Measurements from ENCODE around the gene GRIP1. TPM values are rescaled to one million over a fixed set of nuclear protein-coding genes. Genes with fewer than 3 reads are reported as not detected.

The GRIP1 gene
- polyA plus RNA-seq, 2 donors: 1.5 to 2.4 TPM

- Histone ChIP-seq H3K4me1 (ENCODE audit: control insufficient read depth in 2 of 2, insufficient read depth in 2 of 2, low read length in 1 of 2) (no peaks in the 10 kb centered on the region), H3K36me3 (ENCODE audit: control insufficient read depth in 2 of 2, insufficient read depth in 2 of 2, low read length in 1 of 2) (no peaks in the 10 kb centered on the region), H3K27ac (ENCODE audit: low read depth in 2 of 2, low read length in 1 of 2) (no peak overlapping the region), H3K27me3 (ENCODE audit: control insufficient read depth in 1 of 2, insufficient read depth in 2 of 2, low read length in 2 of 2) (no peaks in the 10 kb centered on the region), H3K4me3 (ENCODE audit: low read depth in 1 of 2, low read length in 2 of 2) (no peak overlapping the region), H3K9me3 (ENCODE audit: control insufficient read depth in 2 of 2, insufficient read depth in 1 of 2, low read depth in 1 of 2, low read length in 1 of 2) (no peaks in the 10 kb centered on the region)
- WGBS, 2 donors: 89% methylated on average over 2 of the region's 2 CpGs
Measured at GRCh38 chr12:66531766-66532165, 147.1 kb downstream of the GRIP1 start.

GRCh38 chr12:66529934-66530333 is 148.9 kb downstream of the GRIP1 start:
- H3K4me1 ChIP-seq (ENCODE audit: control insufficient read depth in 2 of 2, insufficient read depth in 2 of 2, low read length in 1 of 2): no peaks in the 10 kb centered on the region
- no peaks in the 10 kb centered on the region for H3K27me3 ChIP-seq (ENCODE audit: control insufficient read depth in 1 of 2, insufficient read depth in 2 of 2, low read length in 2 of 2)
- WGBS, 2 donors: 48 to 60% methylated on average over 1 of the region's 1 CpG
- no peaks in the 10 kb centered on the region for H3K36me3 ChIP-seq (ENCODE audit: control insufficient read depth in 2 of 2, insufficient read depth in 2 of 2, low read length in 1 of 2)
- no peak overlapping the region for H3K27ac ChIP-seq (ENCODE audit: low read depth in 2 of 2, low read length in 1 of 2)
- no peak overlapping the region for H3K4me3 ChIP-seq (ENCODE audit: low read depth in 1 of 2, low read length in 2 of 2)
- H3K9me3 ChIP-seq (ENCODE audit: control insufficient read depth in 2 of 2, insufficient read depth in 1 of 2, low read depth in 1 of 2, low read length in 1 of 2): no peaks in the 10 kb centered on the region

GRCh38 chr12:66516561-66516960 is 162.3 kb downstream of the GRIP1 start:
- Histone ChIP-seq H3K36me3 (ENCODE audit: control insufficient read depth in 2 of 2, insufficient read depth in 2 of 2, low read length in 1 of 2) (no peaks in the 10 kb centered on the region), H3K9me3 (ENCODE audit: control insufficient read depth in 2 of 2, insufficient read depth in 1 of 2, low read depth in 1 of 2, low read length in 1 of 2) (no peaks in the 10 kb centered on the region), H3K4me1 (ENCODE audit: control insufficient read depth in 2 of 2, insufficient read depth in 2 of 2, low read length in 1 of 2) (no peaks in the 10 kb centered on the region), H3K4me3 (ENCODE audit: low read depth in 1 of 2, low read length in 2 of 2) (no peak overlapping the region), H3K27me3 (ENCODE audit: control insufficient read depth in 1 of 2, insufficient read depth in 2 of 2, low read length in 2 of 2) (no peaks in the 10 kb centered on the region), H3K27ac (ENCODE audit: low read depth in 2 of 2, low read length in 1 of 2) (no peak overlapping the region)
- 63 to 86% methylated on average over 4 of the region's 4 CpGs for WGBS, 2 donors

- Histone ChIP-seq H3K36me3 (ENCODE audit: control insufficient read depth in 2 of 2, insufficient read depth in 2 of 2, low read length in 1 of 2) (no peaks in the 10 kb centered on the region), H3K4me3 (ENCODE audit: low read depth in 1 of 2, low read length in 2 of 2) (no peak overlapping the region), H3K4me1 (ENCODE audit: control insufficient read depth in 2 of 2, insufficient read depth in 2 of 2, low read length in 1 of 2) (no peaks in the 10 kb centered on the region), H3K27ac (ENCODE audit: low read depth in 2 of 2, low read length in 1 of 2) (no peak overlapping the region), H3K9me3 (ENCODE audit: control insufficient read depth in 2 of 2, insufficient read depth in 1 of 2, low read depth in 1 of 2, low read length in 1 of 2) (no peaks in the 10 kb centered on the region), H3K27me3 (ENCODE audit: control insufficient read depth in 1 of 2, insufficient read depth in 2 of 2, low read length in 2 of 2) (no peaks in the 10 kb centered on the region)
- 57 to 65% methylated on average over 2 of the region's 2 CpGs for WGBS, 2 donors
Measured at GRCh38 chr12:66516133-66516532, 162.7 kb downstream of the GRIP1 start.

GRCh38 chr12:66514581-66514980 is 164.3 kb downstream of the GRIP1 start:
- no peaks in the 10 kb centered on the region for H3K9me3 ChIP-seq (ENCODE audit: control insufficient read depth in 2 of 2, insufficient read depth in 1 of 2, low read depth in 1 of 2, low read length in 1 of 2)
- no peak overlapping the region for H3K27ac ChIP-seq (ENCODE audit: low read depth in 2 of 2, low read length in 1 of 2)
- H3K4me1 ChIP-seq (ENCODE audit: control insufficient read depth in 2 of 2, insufficient read depth in 2 of 2, low read length in 1 of 2): no peaks in the 10 kb centered on the region
- H3K4me3 ChIP-seq (ENCODE audit: low read depth in 1 of 2, low read length in 2 of 2): no peak overlapping the region
- H3K36me3 ChIP-seq (ENCODE audit: control insufficient read depth in 2 of 2, insufficient read depth in 2 of 2, low read length in 1 of 2): no peaks in the 10 kb centered on the region
- H3K27me3 ChIP-seq (ENCODE audit: control insufficient read depth in 1 of 2, insufficient read depth in 2 of 2, low read length in 2 of 2): no peaks in the 10 kb centered on the region
- 47 to 66% methylated on average over 2 of the region's 2 CpGs for WGBS, 2 donors

- no peaks in the 10 kb centered on the region for H3K9me3 ChIP-seq (ENCODE audit: control insufficient read depth in 2 of 2, insufficient read depth in 1 of 2, low read depth in 1 of 2, low read length in 1 of 2)
- H3K27ac ChIP-seq (ENCODE audit: low read depth in 2 of 2, low read length in 1 of 2): no peak overlapping the region
- 57 to 70% methylated on average over 2 of the region's 2 CpGs for WGBS, 2 donors
- H3K27me3 ChIP-seq (ENCODE audit: control insufficient read depth in 1 of 2, insufficient read depth in 2 of 2, low read length in 2 of 2): no peaks in the 10 kb centered on the region
- H3K36me3 ChIP-seq (ENCODE audit: control insufficient read depth in 2 of 2, insufficient read depth in 2 of 2, low read length in 1 of 2): no peaks in the 10 kb centered on the region
- no peaks in the 10 kb centered on the region for H3K4me1 ChIP-seq (ENCODE audit: control insufficient read depth in 2 of 2, insufficient read depth in 2 of 2, low read length in 1 of 2)
- no peak overlapping the region for H3K4me3 ChIP-seq (ENCODE audit: low read depth in 1 of 2, low read length in 2 of 2)
Measured at GRCh38 chr12:66508025-66508424, 170.9 kb downstream of the GRIP1 start.

GRCh38 chr12:66503746-66504145 is 175.1 kb downstream of the GRIP1 start:
- no peaks in the 10 kb centered on the region for H3K4me1 ChIP-seq (ENCODE audit: control insufficient read depth in 2 of 2, insufficient read depth in 2 of 2, low read length in 1 of 2)
- H3K4me3 ChIP-seq (ENCODE audit: low read depth in 1 of 2, low read length in 2 of 2): no peak overlapping the region
- no peaks in the 10 kb centered on the region for H3K27me3 ChIP-seq (ENCODE audit: control insufficient read depth in 1 of 2, insufficient read depth in 2 of 2, low read length in 2 of 2)
- 94 to 97% methylated on average over 1 of the region's 1 CpG for WGBS, 2 donors
- H3K9me3 ChIP-seq (ENCODE audit: control insufficient read depth in 2 of 2, insufficient read depth in 1 of 2, low read depth in 1 of 2, low read length in 1 of 2): no peaks in the 10 kb centered on the region
- no peak overlapping the region for H3K27ac ChIP-seq (ENCODE audit: low read depth in 2 of 2, low read length in 1 of 2)
- no peaks in the 10 kb centered on the region for H3K36me3 ChIP-seq (ENCODE audit: control insufficient read depth in 2 of 2, insufficient read depth in 2 of 2, low read length in 1 of 2)

GRCh38 chr12:66502911-66503310 is 176.0 kb downstream of the GRIP1 start:
- Histone ChIP-seq H3K4me1 (ENCODE audit: control insufficient read depth in 2 of 2, insufficient read depth in 2 of 2, low read length in 1 of 2) (no peaks in the 10 kb centered on the region), H3K9me3 (ENCODE audit: control insufficient read depth in 2 of 2, insufficient read depth in 1 of 2, low read depth in 1 of 2, low read length in 1 of 2) (no peaks in the 10 kb centered on the region), H3K27me3 (ENCODE audit: control insufficient read depth in 1 of 2, insufficient read depth in 2 of 2, low read length in 2 of 2) (no peaks in the 10 kb centered on the region), H3K36me3 (ENCODE audit: control insufficient read depth in 2 of 2, insufficient read depth in 2 of 2, low read length in 1 of 2) (no peaks in the 10 kb centered on the region), H3K27ac (ENCODE audit: low read depth in 2 of 2, low read length in 1 of 2) (no peak overlapping the region), H3K4me3 (ENCODE audit: low read depth in 1 of 2, low read length in 2 of 2) (no peak overlapping the region)
- WGBS, 2 donors: 66 to 67% methylated on average over 5 of the region's 5 CpGs

GRCh38 chr12:66500841-66501240 is 178.0 kb downstream of the GRIP1 start:
- Histone ChIP-seq H3K27ac (ENCODE audit: low read depth in 2 of 2, low read length in 1 of 2) (no peak overlapping the region), H3K4me3 (ENCODE audit: low read depth in 1 of 2, low read length in 2 of 2) (no peak overlapping the region), H3K36me3 (ENCODE audit: control insufficient read depth in 2 of 2, insufficient read depth in 2 of 2, low read length in 1 of 2) (no peaks in the 10 kb centered on the region), H3K4me1 (ENCODE audit: control insufficient read depth in 2 of 2, insufficient read depth in 2 of 2, low read length in 1 of 2) (no peaks in the 10 kb centered on the region), H3K27me3 (ENCODE audit: control insufficient read depth in 1 of 2, insufficient read depth in 2 of 2, low read length in 2 of 2) (no peaks in the 10 kb centered on the region), H3K9me3 (ENCODE audit: control insufficient read depth in 2 of 2, insufficient read depth in 1 of 2, low read depth in 1 of 2, low read length in 1 of 2) (no peaks in the 10 kb centered on the region)
- WGBS, 2 donors: 62 to 70% methylated on average over 1 of the region's 1 CpG

GRCh38 chr12:66500091-66500490 is 178.8 kb downstream of the GRIP1 start:
- WGBS, 2 donors: 69 to 74% methylated on average over 3 of the region's 3 CpGs
- Histone ChIP-seq H3K36me3 (ENCODE audit: control insufficient read depth in 2 of 2, insufficient read depth in 2 of 2, low read length in 1 of 2) (no peaks in the 10 kb centered on the region), H3K4me3 (ENCODE audit: low read depth in 1 of 2, low read length in 2 of 2) (no peak overlapping the region), H3K9me3 (ENCODE audit: control insufficient read depth in 2 of 2, insufficient read depth in 1 of 2, low read depth in 1 of 2, low read length in 1 of 2) (no peaks in the 10 kb centered on the region), H3K27me3 (ENCODE audit: control insufficient read depth in 1 of 2, insufficient read depth in 2 of 2, low read length in 2 of 2) (no peaks in the 10 kb centered on the region), H3K27ac (ENCODE audit: low read depth in 2 of 2, low read length in 1 of 2) (no peak overlapping the region), H3K4me1 (ENCODE audit: control insufficient read depth in 2 of 2, insufficient read depth in 2 of 2, low read length in 1 of 2) (no peaks in the 10 kb centered on the region)

Data from esophagus (tissue), 2 donors.